ENCODE measurements around the gene MAP7. TPM values are rescaled to one million over a fixed set of nuclear protein-coding genes. Genes with fewer than 3 reads are reported as not detected.
"Not testable (repeated sequence)": the region's sequence is repeated elsewhere in the genome, so short reads cannot be mapped to it uniquely, and the experiment has no call there.

MAP7 gene
- total RNA-seq, 1 experiment from 2014 or later = 33.0 TPM

GRCh38 chr6:136494710-136495109 is 55.5 kb downstream of the MAP7 start:
- in situ Hi-C loops (cut with HindIII; ENCODE audit: low pct_unique_long_range_greater_than_20kb, low sequenced_read_pairs) = no loop called here
- DNase-seq (ENCODE audit: low read depth, low spot score) = no peak

- in situ Hi-C loops (cut with HindIII; ENCODE audit: low pct_unique_long_range_greater_than_20kb, low sequenced_read_pairs) = no loop called here
- no peak for DNase-seq (ENCODE audit: low read depth, low spot score)
Measured at GRCh38 chr6:136494059-136494458, 56.2 kb downstream of the MAP7 start.

GRCh38 chr6:136492409-136492808 is 57.8 kb downstream of the MAP7 start:
- in situ Hi-C loops (cut with HindIII; ENCODE audit: low pct_unique_long_range_greater_than_20kb, low sequenced_read_pairs) = no loop called here
- DNase-seq (ENCODE audit: low read depth, low spot score) = no peak

DNA sequence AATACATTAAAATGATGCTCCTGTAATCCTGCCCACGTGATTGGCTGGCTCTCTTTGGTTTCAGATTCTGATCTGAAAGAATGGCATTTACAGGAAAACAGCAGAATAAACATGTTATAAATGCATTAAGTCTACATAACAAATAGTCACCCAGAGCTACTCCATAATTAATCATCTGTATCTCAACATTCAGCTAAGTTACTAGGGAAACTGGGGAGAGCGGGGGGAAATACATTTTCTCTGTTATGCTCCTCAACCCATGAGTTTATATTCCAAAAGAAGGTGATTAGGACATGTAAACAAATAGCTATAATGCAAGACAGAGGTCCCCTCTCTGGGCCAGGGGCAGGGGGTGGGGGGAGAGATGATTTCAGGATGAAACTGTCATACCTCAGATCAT is 58.5 kb downstream of the MAP7 start:
- no peak for DNase-seq (ENCODE audit: low read depth, low spot score)
- in situ Hi-C loops (cut with HindIII; ENCODE audit: low pct_unique_long_range_greater_than_20kb, low sequenced_read_pairs) = no loop called here

- DNase-seq (ENCODE audit: low read depth, low spot score) = no peak
- in situ Hi-C loops (cut with HindIII; ENCODE audit: low pct_unique_long_range_greater_than_20kb, low sequenced_read_pairs) = no loop called here
Measured at GRCh38 chr6:136491251-136491650, 59.0 kb downstream of the MAP7 start.

DNA sequence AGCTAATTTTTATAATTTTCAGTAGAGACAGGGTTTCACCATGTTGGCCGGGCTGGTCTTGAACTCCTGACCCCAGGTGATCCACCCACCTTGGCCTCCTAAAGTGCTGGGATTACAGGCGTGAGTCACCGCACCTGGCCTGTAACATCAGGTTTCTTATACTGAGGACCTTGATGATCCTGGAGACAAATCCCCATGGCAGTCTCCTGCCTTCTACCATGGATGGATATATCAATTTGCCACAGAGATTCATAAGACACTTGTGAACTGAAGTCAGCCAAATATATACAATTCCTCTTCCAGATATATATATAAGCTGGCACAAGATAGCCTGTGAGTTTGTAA is 60.6 kb downstream of the MAP7 start:
- in situ Hi-C loops (cut with HindIII; ENCODE audit: low pct_unique_long_range_greater_than_20kb, low sequenced_read_pairs); DNase-seq (ENCODE audit: low read depth, low spot score): not testable (repeated sequence)

DNA sequence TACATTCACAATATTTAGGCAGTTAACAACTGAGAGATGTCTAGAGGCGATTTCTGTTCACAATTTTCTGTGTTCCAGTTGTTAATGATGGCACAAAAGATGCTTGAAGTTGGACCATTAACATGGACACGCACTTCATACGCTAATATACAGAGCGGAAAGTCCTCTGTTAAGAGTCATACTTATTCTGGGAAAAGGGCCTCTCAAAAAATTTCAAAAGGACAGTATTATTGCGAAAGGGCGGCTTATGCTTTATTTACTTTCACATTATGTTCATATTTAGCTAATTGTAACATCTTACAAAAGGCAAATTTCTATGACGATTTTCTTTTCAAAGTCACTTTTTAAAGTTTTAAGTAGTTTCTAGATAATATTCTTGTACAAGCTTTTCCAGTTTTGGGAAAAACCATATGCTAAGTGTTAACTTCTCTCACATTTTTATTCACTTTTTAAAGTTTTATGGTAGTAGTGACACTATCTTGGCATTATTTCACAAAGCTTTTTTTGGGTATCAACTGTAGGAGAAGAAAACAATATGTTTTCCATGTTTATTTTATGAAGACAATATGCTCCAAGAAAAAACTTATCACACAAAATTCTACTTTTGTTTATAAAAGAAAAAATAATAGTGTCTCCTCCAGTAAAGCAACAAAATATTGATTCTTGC is 62.3 kb downstream of the MAP7 start:
- in situ Hi-C loops (cut with HindIII; ENCODE audit: low pct_unique_long_range_greater_than_20kb, low sequenced_read_pairs) = no loop called here

GRCh38 chr6:136486357-136486756 is 63.9 kb downstream of the MAP7 start:
- DNase-seq (ENCODE audit: low read depth, low spot score) = no peak
- in situ Hi-C loops (cut with HindIII; ENCODE audit: low pct_unique_long_range_greater_than_20kb, low sequenced_read_pairs) = no loop called here

More for the DNA sequence above, 62.3 kb downstream of the MAP7 start:
- DNase-seq (ENCODE audit: low read depth, low spot score) = no peak

GRCh38 chr6:136483906-136484305 is 66.3 kb downstream of the MAP7 start:
- no peak for DNase-seq (ENCODE audit: low read depth, low spot score)
- in situ Hi-C loops (cut with HindIII; ENCODE audit: low pct_unique_long_range_greater_than_20kb, low sequenced_read_pairs) = no loop called here

DNA sequence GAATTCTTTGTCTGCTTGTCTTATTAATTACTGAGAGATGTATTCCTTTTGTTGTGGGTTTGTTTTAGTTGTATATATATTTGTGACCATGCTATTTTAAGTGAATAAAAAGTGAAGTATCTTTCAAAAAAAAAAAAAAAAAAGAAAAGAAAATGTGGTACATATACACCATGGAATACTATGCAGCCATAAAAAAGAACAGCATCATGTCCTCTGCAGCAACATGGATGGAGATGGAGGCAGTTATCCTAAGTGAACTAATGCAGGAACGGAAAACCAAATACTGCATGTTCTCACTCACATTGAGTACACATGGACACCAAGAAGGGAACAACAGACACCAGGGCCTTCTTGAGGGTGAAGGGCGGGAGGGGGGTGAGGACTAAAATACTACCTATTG is 67.2 kb downstream of the MAP7 start:
- in situ Hi-C loops (cut with HindIII; ENCODE audit: low pct_unique_long_range_greater_than_20kb, low sequenced_read_pairs); DNase-seq (ENCODE audit: low read depth, low spot score): not testable (repeated sequence)

DNA sequence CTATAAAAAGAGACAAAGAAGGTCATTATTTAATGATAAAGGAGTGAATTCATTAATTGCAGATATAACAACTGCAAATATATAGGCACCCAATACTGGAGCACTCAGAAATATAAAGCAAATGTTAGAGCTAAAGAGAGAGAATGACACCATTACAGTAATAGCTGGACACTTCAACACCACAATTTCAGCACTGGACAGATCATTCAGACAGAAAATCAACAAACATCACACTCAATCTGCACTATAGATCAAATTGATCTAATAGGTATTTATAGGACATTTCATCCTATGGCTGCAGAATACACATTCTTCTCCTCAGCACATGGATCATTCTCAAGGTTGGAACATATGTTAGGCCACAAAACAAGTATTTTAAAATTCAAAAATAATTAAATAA is 72.7 kb downstream of the MAP7 start:
- DNase-seq (ENCODE audit: low read depth, low spot score) = no peak
- in situ Hi-C loops (cut with HindIII; ENCODE audit: low pct_unique_long_range_greater_than_20kb, low sequenced_read_pairs) = no loop called here

DNA sequence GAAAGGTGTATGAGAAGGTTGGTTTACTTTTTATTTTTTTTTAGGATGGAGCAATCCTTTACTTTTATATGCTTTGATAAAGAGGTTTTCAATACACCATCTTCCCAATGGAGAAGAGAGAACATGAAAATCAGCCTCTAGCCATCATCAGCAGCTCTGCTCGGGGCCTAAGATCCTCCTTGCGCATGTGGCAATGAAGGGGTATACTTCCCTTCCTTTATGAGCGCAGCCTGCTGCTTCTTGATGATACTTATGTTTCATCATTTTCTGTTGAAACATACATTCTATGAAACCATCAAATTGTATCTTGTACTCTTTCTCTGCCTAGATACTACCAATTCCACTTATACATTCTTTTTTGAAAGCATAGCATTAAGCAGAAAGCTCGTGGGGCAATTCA is 74.5 kb downstream of the MAP7 start:
- DNase-seq (ENCODE audit: low read depth, low spot score) = no peak
- in situ Hi-C loops (cut with HindIII; ENCODE audit: low pct_unique_long_range_greater_than_20kb, low sequenced_read_pairs) = no loop called here

DNA sequence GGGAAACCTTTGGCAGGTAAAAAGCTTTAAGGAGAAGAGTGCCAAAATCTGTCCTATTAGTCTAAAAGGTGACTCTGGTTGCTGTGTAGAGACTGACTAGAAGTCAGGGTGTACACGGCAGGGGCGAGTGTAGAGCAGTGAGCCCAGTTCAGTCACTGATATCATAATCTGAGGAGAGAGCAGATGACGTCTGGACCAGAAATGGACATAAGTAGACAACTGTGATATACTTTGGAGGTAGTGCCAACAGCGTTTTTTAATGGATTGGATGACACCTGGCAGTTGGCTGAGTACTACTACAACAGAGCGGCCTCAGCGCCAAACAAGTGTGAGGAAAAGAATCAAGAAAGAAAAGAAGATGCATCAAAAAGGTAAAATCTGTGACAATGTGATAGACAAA is 76.0 kb downstream of the MAP7 start:
- in situ Hi-C loops (cut with HindIII; ENCODE audit: low pct_unique_long_range_greater_than_20kb, low sequenced_read_pairs) = no loop called here

GRCh38 chr6:136471922-136472321 is 78.3 kb downstream of the MAP7 start:
- DNase-seq (ENCODE audit: low read depth, low spot score) = no peak
- in situ Hi-C loops (cut with HindIII; ENCODE audit: low pct_unique_long_range_greater_than_20kb, low sequenced_read_pairs) = no loop called here

More for the DNA sequence above, 76.0 kb downstream of the MAP7 start:
- DNase-seq (ENCODE audit: low read depth, low spot score) = no peak

DNA sequence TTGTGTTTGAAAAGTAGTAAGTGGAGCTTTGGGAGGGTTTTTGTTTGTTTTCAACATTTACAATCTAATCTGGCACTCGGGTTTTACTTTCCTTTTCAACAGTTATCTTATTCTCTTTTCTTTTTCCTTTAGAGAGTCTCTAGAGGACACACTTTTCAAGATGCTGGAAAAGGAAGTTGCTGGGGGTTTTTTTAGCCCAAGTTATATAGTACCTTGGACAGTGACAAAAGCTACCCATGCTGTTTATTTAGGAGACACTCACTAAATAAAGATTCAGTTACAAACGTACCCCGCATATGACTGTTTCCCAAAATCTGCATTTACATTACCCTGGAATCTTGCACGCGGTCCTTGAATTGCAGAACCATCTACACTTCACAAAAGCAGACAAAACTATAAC is 78.8 kb downstream of the MAP7 start:
- no peak for DNase-seq (ENCODE audit: low read depth, low spot score)
- in situ Hi-C loops (cut with HindIII; ENCODE audit: low pct_unique_long_range_greater_than_20kb, low sequenced_read_pairs) = no loop called here

DNA sequence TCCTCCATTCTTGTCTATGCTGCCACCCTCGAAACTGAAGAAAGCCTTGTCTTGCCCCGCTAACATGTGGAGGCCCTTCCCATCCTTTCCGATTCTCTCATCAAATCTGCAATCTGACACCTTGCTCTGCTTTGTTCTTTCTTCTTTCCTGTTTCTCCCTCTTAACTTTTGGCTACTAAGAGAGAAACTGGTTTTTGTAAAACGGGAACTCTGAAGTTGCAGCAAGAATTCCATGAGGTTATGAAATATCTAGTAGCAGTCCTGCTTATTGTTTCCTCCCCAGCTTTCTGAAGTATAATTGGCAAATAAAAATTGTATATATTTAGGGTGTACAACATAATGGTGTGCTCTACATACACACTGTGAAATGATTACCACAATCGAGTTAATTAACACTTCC is 80.2 kb downstream of the MAP7 start:
- no peak for DNase-seq (ENCODE audit: low read depth, low spot score)
- in situ Hi-C loops (cut with HindIII; ENCODE audit: low pct_unique_long_range_greater_than_20kb, low sequenced_read_pairs) = no loop called here

DNA sequence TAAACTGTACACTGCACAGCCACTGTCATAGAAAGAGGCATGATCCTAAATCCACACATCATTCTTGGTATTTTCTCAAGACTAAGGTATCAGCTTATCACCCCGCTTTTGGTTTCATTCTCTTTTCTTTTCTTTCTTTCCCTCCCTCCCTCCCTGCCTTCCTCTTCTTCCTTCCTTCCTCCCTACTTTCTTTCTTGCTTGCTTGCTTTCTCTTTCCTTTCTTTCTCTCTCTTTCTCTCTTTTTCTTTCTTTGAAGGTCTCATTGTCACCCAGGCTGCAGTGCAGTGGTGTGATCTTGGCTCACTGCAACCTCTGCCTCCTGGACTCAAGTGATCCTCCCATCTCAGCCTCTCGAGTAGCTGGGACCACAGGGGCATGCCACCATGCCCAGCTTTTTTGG is 81.1 kb downstream of the MAP7 start:
- no peak for DNase-seq (ENCODE audit: low read depth, low spot score)
- in situ Hi-C loops (cut with HindIII; ENCODE audit: low pct_unique_long_range_greater_than_20kb, low sequenced_read_pairs) = no loop called here

- peak; percentile 76 for DNase-seq (ENCODE audit: low read depth, low spot score)
- in situ Hi-C loops (cut with HindIII; ENCODE audit: low pct_unique_long_range_greater_than_20kb, low sequenced_read_pairs) = no loop called here
Measured at GRCh38 chr6:136468711-136469110, 81.5 kb downstream of the MAP7 start.

GRCh38 chr6:136467186-136467585 is 83.0 kb downstream of the MAP7 start:
- in situ Hi-C loops (cut with HindIII; ENCODE audit: low pct_unique_long_range_greater_than_20kb, low sequenced_read_pairs) = no loop called here
- no peak for DNase-seq (ENCODE audit: low read depth, low spot score)

DNA sequence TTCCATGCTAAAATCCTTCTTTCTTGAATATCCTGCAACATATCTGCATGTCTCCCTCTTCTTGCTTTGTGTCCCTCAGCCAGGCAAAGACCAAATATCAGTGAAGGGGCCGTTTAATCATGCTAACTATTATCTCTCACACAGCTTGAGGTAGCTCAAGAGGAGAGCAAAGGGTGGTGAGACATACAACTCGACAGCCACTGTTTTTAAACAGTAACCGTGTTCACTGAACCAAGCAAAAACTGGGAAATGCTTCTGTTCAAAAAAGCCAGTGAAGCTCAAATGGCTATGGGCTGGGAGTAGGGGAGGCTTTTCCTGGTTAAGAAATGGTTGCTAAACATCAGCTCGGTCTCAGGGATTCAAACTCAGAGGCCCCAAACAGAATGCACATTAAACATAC is 83.4 kb downstream of the MAP7 start:
- in situ Hi-C loops (cut with HindIII; ENCODE audit: low pct_unique_long_range_greater_than_20kb, low sequenced_read_pairs) = no loop called here
- peak; percentile 20 for DNase-seq (ENCODE audit: low read depth, low spot score)
